ENCODE measurements around the gene DNAJC15. TPM values are rescaled to one million over a fixed set of nuclear protein-coding genes. Genes with fewer than 3 reads are reported as not detected.

DNAJC15 gene
- total and polyA plus RNA-seq, 2 donors (not counting 3 experiments of a cell fraction or from before 2014, with no cell fraction given) = 21.8 to 40.8 TPM

DNA sequence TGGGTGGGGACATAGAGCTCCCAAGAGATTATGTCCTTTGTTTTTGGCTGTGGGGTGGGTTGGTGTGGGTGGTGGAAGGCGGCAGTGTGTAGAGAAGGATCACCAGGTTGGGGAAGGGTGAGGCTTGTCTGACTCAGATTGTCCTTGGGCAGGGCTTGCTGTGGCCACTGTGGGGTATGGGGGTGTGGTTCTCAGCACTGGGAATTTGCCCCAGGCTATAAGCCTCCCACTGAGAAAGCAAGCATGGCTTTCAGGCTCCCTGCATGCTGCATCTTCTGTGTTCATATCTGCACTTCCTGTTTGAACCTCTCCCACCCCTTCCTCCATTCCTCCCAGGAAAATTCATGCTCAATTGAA, 34.9 kb downstream of the DNAJC15 start:
- Histone ChIP-seq H3K36me3 (ENCODE audit: control insufficient read depth in 2 of 2, extremely low read depth in 1 of 2, insufficient read depth in 2 of 2, low read length in 2 of 2) (no peaks in the 10 kb centered on the region), H3K4me3 (replicated peaks in 1 of 3; ENCODE audit: insufficient read depth in 1 of 3, low read depth in 1 of 3, low read length in 3 of 3) (no peak overlapping the region), H3K27ac (ENCODE audit: insufficient read depth, low read depth, low read length) (no peak overlapping the region), H3K4me2 (ENCODE audit: insufficient read depth, low read length) (no peak overlapping the region), H4K20me1 (replicated peaks; ENCODE audit: control insufficient read depth, extremely low read depth, insufficient read depth, low read length) (no peaks in the 10 kb centered on the region), H3K9me3 (replicated peaks; ENCODE audit: control insufficient read depth, insufficient read depth, low read length) (no peaks in the 10 kb centered on the region), H3K9ac (replicated peaks; ENCODE audit: extremely low read depth, insufficient read depth, low read length) (no peak overlapping the region), H3K79me2 (ENCODE audit: control insufficient read depth, insufficient read depth, low read length) (peaks cover 50% of the 10 kb centered on the region), H3K4me1 (ENCODE audit: control insufficient read depth, extremely low read depth, insufficient read depth, low read length) (peaks cover 29% of the 10 kb centered on the region), H3K9me1 (replicated peaks; ENCODE audit: control insufficient read depth, extremely low read depth, insufficient read depth, low read length) (no peaks in the 10 kb centered on the region), H3K27me3 (ENCODE audit: control insufficient read depth in 2 of 2, insufficient read depth in 2 of 2, low read length in 2 of 2) (no peaks in the 10 kb centered on the region), H2AFZ (ENCODE audit: low read depth, low read length) (no peak overlapping the region)
- BruUV-seq (replicated peaks) = no TSS peak
- ChIA-PET CTCF (interaction anchor here (1.2 to 2.0 kb wide), 4 partner anchors 10 to 746 kb away, joined by 3 to 6 read pairs (median 4); partner anchors contain the start of gene DNAJC15), POLR2A (no interaction called here)
- FAIRE-seq = no peak
- dilution Hi-C loops (cut with MboI; ENCODE audit: extremely low pct_ligation_motif_present, low sequenced_read_pairs) = no loop called here
- TF ChIP-seq, protein P1, sequence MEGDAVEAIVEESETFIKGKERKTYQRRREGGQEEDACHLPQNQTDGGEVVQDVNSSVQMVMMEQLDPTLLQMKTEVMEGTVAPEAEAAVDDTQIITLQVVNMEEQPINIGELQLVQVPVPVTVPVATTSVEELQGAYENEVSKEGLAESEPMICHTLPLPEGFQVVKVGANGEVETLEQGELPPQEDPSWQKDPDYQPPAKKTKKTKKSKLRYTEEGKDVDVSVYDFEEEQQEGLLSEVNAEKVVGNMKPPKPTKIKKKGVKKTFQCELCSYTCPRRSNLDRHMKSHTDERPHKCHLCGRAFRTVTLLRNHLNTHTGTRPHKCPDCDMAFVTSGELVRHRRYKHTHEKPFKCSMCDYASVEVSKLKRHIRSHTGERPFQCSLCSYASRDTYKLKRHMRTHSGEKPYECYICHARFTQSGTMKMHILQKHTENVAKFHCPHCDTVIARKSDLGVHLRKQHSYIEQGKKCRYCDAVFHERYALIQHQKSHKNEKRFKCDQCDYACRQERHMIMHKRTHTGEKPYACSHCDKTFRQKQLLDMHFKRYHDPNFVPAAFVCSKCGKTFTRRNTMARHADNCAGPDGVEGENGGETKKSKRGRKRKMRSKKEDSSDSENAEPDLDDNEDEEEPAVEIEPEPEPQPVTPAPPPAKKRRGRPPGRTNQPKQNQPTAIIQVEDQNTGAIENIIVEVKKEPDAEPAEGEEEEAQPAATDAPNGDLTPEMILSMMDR (IDR thresholded peaks at IDR 0.05; ENCODE audit: extremely low read depth in 1 of 2, insufficient read depth in 1 of 2, low read depth in 1 of 2, low read length in 2 of 2) = no peak
- DNase-seq (ENCODE audit: low read depth, low spot score) = no peak
- intact Hi-C loops (cut with micrococcal nuclease) = no loop called here

DNA sequence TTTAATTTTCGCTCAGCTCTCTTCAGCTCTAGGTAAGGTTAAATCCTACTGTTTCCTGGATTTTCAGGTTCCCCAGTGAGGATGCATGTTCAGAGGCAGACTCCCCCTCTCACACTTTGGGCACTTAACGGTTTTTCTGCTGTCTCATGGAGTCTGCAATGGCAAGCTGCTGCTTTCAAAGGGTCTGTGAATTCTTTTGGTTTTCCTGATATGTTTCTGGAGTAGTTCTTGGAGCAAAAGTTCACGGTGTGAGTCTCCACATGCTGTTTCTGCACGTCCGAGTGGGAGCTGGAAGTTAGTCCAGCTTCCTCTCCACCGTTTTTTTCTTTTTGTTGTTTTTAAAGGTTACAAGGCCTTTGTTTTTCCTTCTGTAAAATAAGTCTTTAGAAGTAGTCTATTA, 35.4 kb downstream of the DNAJC15 start:
- no peak overlapping the region for H3K27ac ChIP-seq (ENCODE audit: insufficient read depth, low read depth, low read length)
- peak; percentile 56 for DNase-seq (ENCODE audit: low read depth, low spot score)
- BruUV-seq (replicated peaks) = no TSS peak
- no peak for FAIRE-seq
- H3K9me3 ChIP-seq (replicated peaks; ENCODE audit: control insufficient read depth, insufficient read depth, low read length) = no peaks in the 10 kb centered on the region
- H3K9me1 ChIP-seq (replicated peaks; ENCODE audit: control insufficient read depth, extremely low read depth, insufficient read depth, low read length) = no peaks in the 10 kb centered on the region
- H3K79me2 ChIP-seq (ENCODE audit: control insufficient read depth, insufficient read depth, low read length) = peaks cover 46% of the 10 kb centered on the region
- H3K27me3 ChIP-seq (ENCODE audit: control insufficient read depth in 2 of 2, insufficient read depth in 2 of 2, low read length in 2 of 2) = no peaks in the 10 kb centered on the region
- dilution Hi-C loops (cut with MboI; ENCODE audit: extremely low pct_ligation_motif_present, low sequenced_read_pairs) (no loop called here), intact Hi-C loops (cut with micrococcal nuclease) (no loop called here)
- no peak overlapping the region for H3K4me3 ChIP-seq (replicated peaks in 1 of 3; ENCODE audit: insufficient read depth in 1 of 3, low read depth in 1 of 3, low read length in 3 of 3)
- ChIA-PET POLR2A (no interaction called here), CTCF (interaction anchor here (0.8 to 2.0 kb wide), 4 partner anchors 10 to 746 kb away, joined by 3 to 6 read pairs (median 3); partner anchors contain the start of gene DNAJC15)
- TF ChIP-seq POLR2AphosphoS5 (IDR thresholded peaks at IDR 0.05; ENCODE audit: insufficient read depth, low read depth, low read length) = no peak
- TF ChIP-seq JUN (IDR thresholded peaks at IDR 0.05; ENCODE audit: borderline replicate concordance, insufficient read depth, insufficient read length, low read depth) = no peak
- TF ChIP-seq FOS (IDR thresholded peaks at IDR 0.05; ENCODE audit: borderline replicate concordance, insufficient read depth, low read length) = no peak
- TF ChIP-seq MYC (IDR thresholded peaks at IDR 0.05; ENCODE audit: low read depth, low read length) = no peak
- TF ChIP-seq EZH2 (IDR thresholded peaks at IDR 0.05; ENCODE audit: borderline replicate concordance, low read depth, low read length, severe bottlenecking) = no peak
- TF ChIP-seq, protein P1 (IDR thresholded peaks at IDR 0.05; ENCODE audit: extremely low read depth in 1 of 2, insufficient read depth in 1 of 2, low read depth in 1 of 2, low read length in 2 of 2) = no peak
- TF ChIP-seq POLR2A (IDR thresholded peaks at IDR 0.05; ENCODE audit: low read depth, low read length) = no peak
- TF ChIP-seq, protein P2, sequence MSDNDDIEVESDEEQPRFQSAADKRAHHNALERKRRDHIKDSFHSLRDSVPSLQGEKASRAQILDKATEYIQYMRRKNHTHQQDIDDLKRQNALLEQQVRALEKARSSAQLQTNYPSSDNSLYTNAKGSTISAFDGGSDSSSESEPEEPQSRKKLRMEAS (IDR thresholded peaks at IDR 0.05; ENCODE audit: insufficient read depth, insufficient read length) = no peak
- no peak for TF ChIP-seq GATA2 (IDR thresholded peaks at IDR 0.05; ENCODE audit: insufficient read depth, insufficient read length, low read depth, low read length)
- H3K4me1 ChIP-seq (ENCODE audit: control insufficient read depth, extremely low read depth, insufficient read depth, low read length) = peaks cover 29% of the 10 kb centered on the region
- H3K9ac ChIP-seq (replicated peaks; ENCODE audit: extremely low read depth, insufficient read depth, low read length) = no peak overlapping the region
- H4K20me1 ChIP-seq (replicated peaks; ENCODE audit: control insufficient read depth, extremely low read depth, insufficient read depth, low read length) = no peaks in the 10 kb centered on the region
- no peak overlapping the region for H2AFZ ChIP-seq (ENCODE audit: low read depth, low read length)
- H3K36me3 ChIP-seq (ENCODE audit: control insufficient read depth in 2 of 2, extremely low read depth in 1 of 2, insufficient read depth in 2 of 2, low read length in 2 of 2) = no peaks in the 10 kb centered on the region
- no peak overlapping the region for H3K4me2 ChIP-seq (ENCODE audit: insufficient read depth, low read length)
